HepG2 (cell line): Measurements from ENCODE around the gene SYNE1. TPM values are rescaled to one million over a fixed set of nuclear protein-coding genes. Genes with fewer than 3 reads are reported as not detected.

Experiments
- ELF1 ChIP-seq: sonication (generic); formaldehyde crosslinking; IDR thresholded peaks from 2 replicates; pipeline ENCODE4 v1.4.0; 2020; ENCODE audit warnings: missing genetic modification reagents
- FOSL2 ChIP-seq: sonication (generic); formaldehyde crosslinking; IDR thresholded peaks from 2 replicates; pipeline ENCODE4 v1.4.0; 2020; ENCODE audit warnings: missing genetic modification reagents
- KLF9 ChIP-seq: IDR thresholded peaks from 2 replicates; pipeline ENCODE4 v1.6.1; 2016; ENCODE audit warnings: low read depth
- MATR3 ChIP-seq: sonication (generic); formaldehyde crosslinking; IDR thresholded peaks from 2 replicates; pipeline ENCODE4 v1.4.0; 2020; ENCODE audit warnings: missing genetic modification reagents
- NCOA2 ChIP-seq: sonication (generic); formaldehyde crosslinking; IDR thresholded peaks from 2 replicates; pipeline ENCODE4 v1.8.0; 2022; ENCODE audit warnings: inconsistent platforms
- NFE2 ChIP-seq: sonication (generic); formaldehyde crosslinking; IDR thresholded peaks from 2 replicates; pipeline ENCODE4 v1.4.0; 2020; ENCODE audit warnings: missing genetic modification reagents
- NR2F1 ChIP-seq, 2 experiments: fragments of 450-650 bp in 1 of 2; formaldehyde crosslinking in 1 of 2; IDR thresholded peaks; 2 replicates each; pipeline versions ENCODE4 v1.5.0 to v1.6.1; 2016 to 2020; ENCODE audit warnings: mild to moderate bottlenecking in 1 of 2, missing compliant biosample characterization in 1 of 2, missing genetic modification reagents in 1 of 2, moderate library complexity in 1 of 2
- PHF21A ChIP-seq: sonication (generic); formaldehyde crosslinking; IDR thresholded peaks from 2 replicates; pipeline ENCODE4 v1.5.0; 2020; ENCODE audit warnings: mild to moderate bottlenecking, missing genetic modification reagents
- RNF2 ChIP-seq: fragments of 450-650 bp; conservative IDR thresholded peaks from 2 replicates; pipeline ENCODE4 v1.6.1; 2016; ENCODE audit warnings: low read depth
- SP5 ChIP-seq: IDR thresholded peaks from 2 replicates; pipeline ENCODE4 v1.6.1; 2016; ENCODE audit warnings: low read depth, borderline replicate concordance
- ZNF121 ChIP-seq: sonication (generic); formaldehyde crosslinking; IDR thresholded peaks from 2 replicates; pipeline ENCODE4 v1.5.0; 2020; ENCODE audit warnings: mild to moderate bottlenecking, missing genetic modification reagents
- ZNF557 ChIP-seq: sonication (generic); formaldehyde crosslinking; IDR thresholded peaks from 2 replicates; pipeline ENCODE4 v1.4.0; 2020; ENCODE audit warnings: missing genetic modification reagents
- ZNF577 ChIP-seq: sonication (generic); formaldehyde crosslinking; IDR thresholded peaks from 2 replicates; pipeline ENCODE4 v1.4.0; 2020; ENCODE audit warnings: mild to moderate bottlenecking, low read depth, missing genetic modification reagents, borderline replicate concordance
- ZNF782 ChIP-seq: sonication (generic); formaldehyde crosslinking; IDR thresholded peaks from 2 replicates; pipeline ENCODE4 v1.4.0; 2020; ENCODE audit warnings: missing genetic modification reagents, mild to moderate bottlenecking, borderline replicate concordance
- ZNF784 ChIP-seq: sonication (generic); formaldehyde crosslinking; IDR thresholded peaks from 2 replicates; pipeline ENCODE4 v1.5.1; 2020; ENCODE audit warnings: missing genetic modification reagents, mild to moderate bottlenecking, borderline replicate concordance
- ZNF841 ChIP-seq: sonication (generic); formaldehyde crosslinking; IDR thresholded peaks from 2 replicates; pipeline ENCODE4 v1.8.1; 2023; ENCODE audit warnings: missing genetic modification reagents, borderline replicate concordance
- ZSCAN25 ChIP-seq: sonication (generic); formaldehyde crosslinking; IDR thresholded peaks from 2 replicates; pipeline ENCODE4 v1.8.0; 2022; ENCODE audit warnings: mild to moderate bottlenecking, missing genetic modification reagents
- ZSCAN30 ChIP-seq: sonication (generic); formaldehyde crosslinking; IDR thresholded peaks from 2 replicates; pipeline ENCODE4 v1.5.0; 2020; ENCODE audit warnings: mild to moderate bottlenecking, missing genetic modification reagents
- ZZZ3 ChIP-seq: sonication (generic); formaldehyde crosslinking; IDR thresholded peaks from 2 replicates; pipeline ENCODE4 v1.4.0; 2020; ENCODE audit warnings: missing genetic modification reagents, mild to moderate bottlenecking, borderline replicate concordance
- polyA plus RNA-seq, 8 experiments: library from polyadenylated mRNA; depleted of rRNA in 3 of 8; stranded (reverse) in 7 of 8; unstranded in 1 of 8; fragments of >200 nt; fragmentation: Illumina TruSeq in 4 of 8; extraction: Trizol in 4 of 8; gene quantifications; 2 replicates each; pipeline versions ENCODE4 v1.2.1 to v1.2.3, GENCODE V29; 2011 to 2016; ENCODE audit warnings: low read depth in 4 of 8, missing spikeins in 1 of 8, mixed read lengths in 1 of 8; ENCODE audit not compliant: insufficient read depth in 1 of 8
- total RNA-seq, 5 experiments: library from RNA; depleted of rRNA; stranded (reverse); fragments of >200 nt; fragmentation: Illumina TruSeq; extraction: Trizol; gene quantifications; 2 replicates each; pipeline ENCODE4 v1.2.3, GENCODE V29; 2016; ENCODE audit warnings: low read depth in 1 of 5
- TF ChIP-seq, protein P1 (sequence below), 2 experiments: sonication (generic) in 1 of 2; formaldehyde crosslinking in 1 of 2; IDR thresholded peaks; 2 replicates each; pipeline versions ENCODE4 v1.6.1 to v1.9.0; 2014 to 2022; ENCODE audit warnings: antibody characterized with exemption in 1 of 2, borderline replicate concordance in 1 of 2, inconsistent platforms in 1 of 2, low read depth in 1 of 2, missing genetic modification reagents in 1 of 2
- TF ChIP-seq, protein P2 (sequence below): sonication (generic); formaldehyde crosslinking; IDR thresholded peaks from 2 replicates; pipeline ENCODE4 v1.5.0; 2020; ENCODE audit warnings: mild to moderate bottlenecking, missing genetic modification reagents

Gene SYNE1
- total and polyA plus RNA-seq, 2 of the 13 experiments (the other 11 are each of a cell fraction or from before 2014, with no cell fraction given) = 5.5 to 15.9 TPM

- TF ChIP-seq ZNF841 (CRISPR knock-in tag) (0 out of 2 replicates have a peak, but pooled peaks have one; percentile 51), ELF1 (CRISPR knock-in tag) (peak; percentile 38; the same call in 1 of the 2 replicates), ZZZ3 (CRISPR knock-in tag) (no peak), ZSCAN25 (no peak), NR2F1 (CRISPR knock-in tag; IDR thresholded peaks at IDR 0.05) (peak; percentile 11 to 45; a peak in 3 of 4 replicates), ZNF782 (CRISPR knock-in tag) (no peak), ZNF121 (CRISPR knock-in tag) (no peak), NCOA2 (peak; percentile 83), MATR3 (no peak), NFE2 (CRISPR knock-in tag) (no peak), SP5 (CRISPR knock-in tag) (no peak; the same call in 1 of the 2 replicates), ZNF784 (CRISPR knock-in tag) (no peak), FOSL2 (CRISPR knock-in tag) (peak; percentile 92), ZNF557 (CRISPR knock-in tag) (no peak), ZSCAN30 (CRISPR knock-in tag) (no peak), KLF9 (CRISPR knock-in tag) (peak; percentile 83; the same call in 1 of the 2 replicates), ZNF577 (CRISPR knock-in tag) (no peak), RNF2 (no peak), PHF21A (peak; percentile 89)
- TF ChIP-seq, protein P1, sequence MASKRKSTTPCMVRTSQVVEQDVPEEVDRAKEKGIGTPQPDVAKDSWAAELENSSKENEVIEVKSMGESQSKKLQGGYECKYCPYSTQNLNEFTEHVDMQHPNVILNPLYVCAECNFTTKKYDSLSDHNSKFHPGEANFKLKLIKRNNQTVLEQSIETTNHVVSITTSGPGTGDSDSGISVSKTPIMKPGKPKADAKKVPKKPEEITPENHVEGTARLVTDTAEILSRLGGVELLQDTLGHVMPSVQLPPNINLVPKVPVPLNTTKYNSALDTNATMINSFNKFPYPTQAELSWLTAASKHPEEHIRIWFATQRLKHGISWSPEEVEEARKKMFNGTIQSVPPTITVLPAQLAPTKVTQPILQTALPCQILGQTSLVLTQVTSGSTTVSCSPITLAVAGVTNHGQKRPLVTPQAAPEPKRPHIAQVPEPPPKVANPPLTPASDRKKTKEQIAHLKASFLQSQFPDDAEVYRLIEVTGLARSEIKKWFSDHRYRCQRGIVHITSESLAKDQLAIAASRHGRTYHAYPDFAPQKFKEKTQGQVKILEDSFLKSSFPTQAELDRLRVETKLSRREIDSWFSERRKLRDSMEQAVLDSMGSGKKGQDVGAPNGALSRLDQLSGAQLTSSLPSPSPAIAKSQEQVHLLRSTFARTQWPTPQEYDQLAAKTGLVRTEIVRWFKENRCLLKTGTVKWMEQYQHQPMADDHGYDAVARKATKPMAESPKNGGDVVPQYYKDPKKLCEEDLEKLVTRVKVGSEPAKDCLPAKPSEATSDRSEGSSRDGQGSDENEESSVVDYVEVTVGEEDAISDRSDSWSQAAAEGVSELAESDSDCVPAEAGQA (IDR thresholded peaks at IDR 0.05; ENCODE audit: low read depth) = no peak
- TF ChIP-seq, protein P1 (CRISPR knock-in tag; IDR thresholded peaks at IDR 0.05; ENCODE audit: borderline replicate concordance) = no peak
- TF ChIP-seq, protein P2, sequence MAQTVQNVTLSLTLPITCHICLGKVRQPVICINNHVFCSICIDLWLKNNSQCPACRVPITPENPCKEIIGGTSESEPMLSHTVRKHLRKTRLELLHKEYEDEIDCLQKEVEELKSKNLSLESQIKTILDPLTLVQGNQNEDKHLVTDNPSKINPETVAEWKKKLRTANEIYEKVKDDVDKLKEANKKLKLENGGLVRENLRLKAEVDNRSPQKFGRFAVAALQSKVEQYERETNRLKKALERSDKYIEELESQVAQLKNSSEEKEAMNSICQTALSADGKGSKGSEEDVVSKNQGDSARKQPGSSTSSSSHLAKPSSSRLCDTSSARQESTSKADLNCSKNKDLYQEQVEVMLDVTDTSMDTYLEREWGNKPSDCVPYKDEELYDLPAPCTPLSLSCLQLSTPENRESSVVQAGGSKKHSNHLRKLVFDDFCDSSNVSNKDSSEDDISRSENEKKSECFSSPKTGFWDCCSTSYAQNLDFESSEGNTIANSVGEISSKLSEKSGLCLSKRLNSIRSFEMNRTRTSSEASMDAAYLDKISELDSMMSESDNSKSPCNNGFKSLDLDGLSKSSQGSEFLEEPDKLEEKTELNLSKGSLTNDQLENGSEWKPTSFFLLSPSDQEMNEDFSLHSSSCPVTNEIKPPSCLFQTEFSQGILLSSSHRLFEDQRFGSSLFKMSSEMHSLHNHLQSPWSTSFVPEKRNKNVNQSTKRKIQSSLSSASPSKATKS (CRISPR knock-in tag) = no peak
Observed at GRCh38 chr6:152170702-152171667, 466.2 kb downstream of the SYNE1 start (continued).
